Naive thymus-derived CD4-positive, alpha-beta T cell (primary cell): ENCODE results near the gene SLC4A7. TPM values are rescaled to one million over a fixed set of nuclear protein-coding genes. Genes with fewer than 3 reads are reported as not detected.
"Not testable (repeated sequence)": the region's sequence is repeated elsewhere in the genome, so short reads cannot be mapped to it uniquely, and the experiment has no call there.

Source experiments
- ATAC-seq: fragments of 150-1000 bp; cut with Tn5 transposase; 2 replicates; pipeline ENCODE4 v1.10.0; 2021; ENCODE audit warnings: mild to moderate bottlenecking, moderate library complexity
- CTCF ChIA-PET: fragments of 350-600 bp; sonication (Branson Sonifier 250); formaldehyde crosslinking; loops from one replicate; lab custom pipeline; 2021; ENCODE audit warnings: antibody characterized with exemption; lab: Charles Lee
- POLR2A ChIA-PET: fragments of 350-600 bp; sonication (Branson Sonifier 250); formaldehyde crosslinking; loops from one replicate; lab custom pipeline; 2021; ENCODE audit warnings: antibody characterized with exemption, inconsistent platforms; lab: Charles Lee
- DNase-seq, 9 donors: peaks; one replicate each; pipeline versions ENCODE4 v3.0.0 to v3.0.0-alpha.2; 2020 to 2022; ENCODE audit warnings: mixed read lengths in 1 of 9
- H3K27ac ChIP-seq: one replicate; pipeline ENCODE4 v1.7.0; 2013; ENCODE audit warnings: mild to moderate bottlenecking, low read depth, low read length, moderate library complexity
- H3K27me3 ChIP-seq, 2 donors: one replicate each; pipeline ENCODE4 v1.7.0; 2013; ENCODE audit warnings: low read length in 2 of 2, mild to moderate bottlenecking in 2 of 2, moderate library complexity in 2 of 2; ENCODE audit not compliant: control insufficient read depth in 2 of 2, insufficient read depth in 2 of 2
- H3K36me3 ChIP-seq, 3 experiments: 1 replicate in 2 of 3; 2 replicates in 1 of 3; pipeline ENCODE4 v1.7.0; 2013; ENCODE audit warnings: low read length in 3 of 3, mild to moderate bottlenecking in 3 of 3, moderate library complexity in 1 of 3; ENCODE audit not compliant: insufficient read depth in 3 of 3, control insufficient read depth in 2 of 3
- H3K4me1 ChIP-seq, 2 donors: one replicate each; pipeline ENCODE4 v1.7.0; 2013; ENCODE audit warnings: low read length in 2 of 2, mild to moderate bottlenecking in 2 of 2, moderate library complexity in 1 of 2; ENCODE audit not compliant: control insufficient read depth in 2 of 2, insufficient read depth in 2 of 2
- H3K4me3 ChIP-seq: 2 replicates; pipeline ENCODE4 v1.7.0; 2013; ENCODE audit warnings: mild to moderate bottlenecking, low read length
- H3K9me3 ChIP-seq, 3 experiments: 1 replicate in 2 of 3; 2 replicates in 1 of 3; pipeline ENCODE4 v1.7.0; 2013; ENCODE audit warnings: low read length in 3 of 3; ENCODE audit not compliant: control insufficient read depth in 2 of 3
- H3K27ac Mint-ChIP-seq, 9 donors: one replicate each; pipeline ENCODE4 v1.8.0; 2020 to 2022; ENCODE audit warnings: mixed read lengths in 9 of 9, mild to moderate bottlenecking in 8 of 9, moderate library complexity in 5 of 9, inconsistent platforms in 2 of 9
- H3K27me3 Mint-ChIP-seq, 5 donors: one replicate each; pipeline ENCODE4 v1.8.0; 2021 to 2022; ENCODE audit warnings: mixed read lengths in 5 of 5, mild to moderate bottlenecking in 1 of 5
- H3K36me3 Mint-ChIP-seq, 5 donors: one replicate each; pipeline ENCODE4 v1.8.0; 2020 to 2022; ENCODE audit warnings: mixed read lengths in 5 of 5, mild to moderate bottlenecking in 3 of 5, inconsistent platforms in 1 of 5
- H3K4me1 Mint-ChIP-seq, 7 donors: one replicate each; pipeline ENCODE4 v1.8.0; 2020 to 2022; ENCODE audit warnings: mixed read lengths in 7 of 7, mild to moderate bottlenecking in 3 of 7, inconsistent platforms in 1 of 7
- H3K4me3 Mint-ChIP-seq, 10 donors: one replicate each; pipeline ENCODE4 v1.8.0; 2020 to 2022; ENCODE audit warnings: mild to moderate bottlenecking in 10 of 10, mixed read lengths in 10 of 10, moderate library complexity in 6 of 10, inconsistent platforms in 2 of 10
- H3K9me3 Mint-ChIP-seq, 11 donors: one replicate each; pipeline ENCODE4 v1.8.0; 2020 to 2022; ENCODE audit warnings: mixed read lengths in 11 of 11, mild to moderate bottlenecking in 4 of 11, inconsistent platforms in 1 of 11, moderate library complexity in 1 of 11
- intact Hi-C, 2 donors: fragments of 100-400 bp; cut with micrococcal nuclease; formaldehyde crosslinking; loops; one replicate each; pipeline ENCODE4 v1.15.1; 2023
- polyA plus RNA-seq, 2 donors: library from polyadenylated mRNA; unstranded; fragments of 300-500 nt; fragmentation: Illumina TruSeq; gene quantifications; one replicate each; pipeline ENCODE4 v1.2.3, GENCODE V29; 2021
- total RNA-seq, 6 experiments: library from RNA in 5 of 6; stranded (reverse) in 5 of 6; gene quantifications; 1 replicate in 5 of 6; 2 replicates in 1 of 6; pipeline ENCODE4 v1.2.3 and lab custom pipeline; 2021 to 2026

The SLC4A7 gene
- total and polyA plus RNA-seq, 7 experiments from 2014 or later, result 9.3 to 69.1 (median 38.4) TPM

DNA sequence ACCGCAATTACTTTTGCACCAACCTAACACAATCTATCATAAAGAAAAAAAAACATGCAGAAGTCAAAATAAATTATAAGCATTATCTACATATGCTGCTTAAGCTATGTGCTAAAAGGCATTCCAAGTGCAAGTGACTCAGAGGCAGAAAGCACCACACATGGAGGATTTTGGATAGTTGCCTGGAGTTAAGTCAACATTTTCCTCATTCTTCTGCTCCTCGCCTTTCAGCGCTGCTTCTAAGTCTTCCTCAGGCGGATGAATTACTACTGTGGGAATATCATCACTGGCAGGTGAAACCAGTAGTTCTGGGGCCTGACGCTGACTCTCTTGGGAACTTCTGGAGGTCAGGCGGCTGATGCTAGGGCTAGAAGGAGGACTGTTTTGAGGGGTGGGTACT is 53.1 kb downstream of the SLC4A7 start:
- H3K4me1 Mint-ChIP-seq, result peaks cover 0 to 6% (median 0%) of the 10 kb centered on the region in 7 donors
- intact Hi-C loops, result no loop called here
- no peak overlapping the region for H3K4me3 Mint-ChIP-seq
- POLR2A ChIA-PET, result interaction anchor here (0.6 kb wide), 1 partner anchor 44 kb away, joined by 3 read pairs; no protein-coding TSS in a partner anchor
- peaks cover 18 to 55% (median 41%) of the 10 kb centered on the region in 5 donors for H3K36me3 Mint-ChIP-seq
- no peaks in the 10 kb centered on the region for H3K9me3 ChIP-seq
- no peaks in the 10 kb centered on the region for H3K4me1 ChIP-seq
- H3K27me3 ChIP-seq, result no peaks in the 10 kb centered on the region
- H3K4me3 ChIP-seq, result no peak overlapping the region
- H3K27ac Mint-ChIP-seq, result no peak overlapping the region
- CTCF ChIA-PET, result no interaction called here
- H3K27me3 Mint-ChIP-seq, result no peaks in the 10 kb centered on the region
- H3K36me3 ChIP-seq, result peaks cover 8 to 35% (median 20%) of the 10 kb centered on the region in 3 experiments
- DNase-seq, result no peak
- no peak for ATAC-seq
- H3K27ac ChIP-seq, result no peak overlapping the region
- peaks cover 0 to 2% (median 0%) of the 10 kb centered on the region in 11 donors for H3K9me3 Mint-ChIP-seq

DNA sequence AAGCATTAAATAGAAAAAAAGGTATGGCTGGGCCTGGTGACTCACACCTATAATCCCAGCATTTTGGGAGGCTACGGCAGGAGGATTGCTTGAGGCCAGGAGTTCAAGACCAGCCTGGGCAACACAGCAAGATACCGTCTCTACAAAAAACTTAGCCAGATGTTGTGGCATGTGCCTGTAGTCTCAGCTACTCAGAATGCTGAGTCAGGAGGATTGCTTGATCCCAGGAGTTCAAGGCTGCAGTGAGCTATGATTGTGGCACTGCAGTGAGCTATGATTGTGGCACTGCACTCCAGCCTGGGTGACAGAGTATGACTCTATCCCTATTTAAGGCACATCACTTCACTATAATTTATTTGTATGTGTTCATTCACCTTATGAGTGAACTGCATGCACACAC is 54.3 kb downstream of the SLC4A7 start:
- ATAC-seq, result no peak
- Histone ChIP-seq H3K36me3 (peaks cover 8 to 27% (median 16%) of the 10 kb centered on the region in 3 experiments), H3K4me3 (no peak overlapping the region), H3K4me1 (no peaks in the 10 kb centered on the region), H3K9me3 (no peaks in the 10 kb centered on the region), H3K27ac (no peak overlapping the region), H3K27me3 (no peaks in the 10 kb centered on the region)
- Mint-ChIP-seq H3K36me3 (peaks cover 8 to 44% (median 35%) of the 10 kb centered on the region in 5 donors), H3K4me3 (no peak overlapping the region), H3K9me3 (peaks cover 0 to 2% (median 0%) of the 10 kb centered on the region in 11 donors), H3K4me1 (peaks cover 0 to 6% (median 0%) of the 10 kb centered on the region in 7 donors), H3K27ac (peak overlapping the region in 1 of 9 donors; percentile 16), H3K27me3 (no peaks in the 10 kb centered on the region)
- ChIA-PET POLR2A (no interaction called here), CTCF (interaction anchor here (0.6 kb wide), 1 partner anchor 61 kb away, joined by 4 read pairs; no protein-coding TSS in a partner anchor)
- intact Hi-C loops, result no loop called here
- no peak for DNase-seq

- H3K9me3 ChIP-seq, result no peaks in the 10 kb centered on the region
- H3K36me3 ChIP-seq, result peaks cover 9 to 23% (median 16%) of the 10 kb centered on the region in 3 experiments
- no peak for DNase-seq
- no peak overlapping the region for H3K27ac ChIP-seq
- CTCF ChIA-PET, result no interaction called here
- ATAC-seq, result no peak
- H3K4me1 ChIP-seq, result no peaks in the 10 kb centered on the region
- no peaks in the 10 kb centered on the region for H3K27me3 ChIP-seq
- H3K36me3 Mint-ChIP-seq, result peaks cover 4 to 42% (median 31%) of the 10 kb centered on the region in 5 donors
- no peak overlapping the region for H3K4me3 Mint-ChIP-seq
- H3K4me3 ChIP-seq, result no peak overlapping the region
- no peaks in the 10 kb centered on the region for H3K27me3 Mint-ChIP-seq
- POLR2A ChIA-PET, result no interaction called here
- intact Hi-C loops, result no loop called here
- H3K27ac Mint-ChIP-seq, result no peak overlapping the region
- peaks cover 0 to 9% (median 0%) of the 10 kb centered on the region in 7 donors for H3K4me1 Mint-ChIP-seq
- peaks cover 0 to 2% (median 0%) of the 10 kb centered on the region in 11 donors for H3K9me3 Mint-ChIP-seq
These were observed 55.7 kb downstream of the SLC4A7 start for GRCh38 chr3:27428446-27428845.

GRCh38 chr3:27426926-27427325 is 57.3 kb downstream of the SLC4A7 start:
- Mint-ChIP-seq H3K27ac (no peak overlapping the region), H3K4me3 (no peak overlapping the region), H3K27me3 (no peaks in the 10 kb centered on the region), H3K4me1 (peaks cover 0 to 9% (median 0%) of the 10 kb centered on the region in 7 donors), H3K36me3 (peaks cover 4 to 37% (median 21%) of the 10 kb centered on the region in 5 donors), H3K9me3 (peaks cover 0 to 2% (median 0%) of the 10 kb centered on the region in 11 donors)
- Histone ChIP-seq H3K27me3 (no peaks in the 10 kb centered on the region), H3K27ac (no peak overlapping the region), H3K9me3 (no peaks in the 10 kb centered on the region), H3K36me3 (peaks cover 6 to 16% (median 7%) of the 10 kb centered on the region in 3 experiments), H3K4me3 (no peak overlapping the region), H3K4me1 (no peaks in the 10 kb centered on the region)
- POLR2A ChIA-PET, result no interaction called here
- ATAC-seq, result no peak
- intact Hi-C loops, result no loop called here
- DNase-seq, result no peak
- CTCF ChIA-PET, result no interaction called here

DNA sequence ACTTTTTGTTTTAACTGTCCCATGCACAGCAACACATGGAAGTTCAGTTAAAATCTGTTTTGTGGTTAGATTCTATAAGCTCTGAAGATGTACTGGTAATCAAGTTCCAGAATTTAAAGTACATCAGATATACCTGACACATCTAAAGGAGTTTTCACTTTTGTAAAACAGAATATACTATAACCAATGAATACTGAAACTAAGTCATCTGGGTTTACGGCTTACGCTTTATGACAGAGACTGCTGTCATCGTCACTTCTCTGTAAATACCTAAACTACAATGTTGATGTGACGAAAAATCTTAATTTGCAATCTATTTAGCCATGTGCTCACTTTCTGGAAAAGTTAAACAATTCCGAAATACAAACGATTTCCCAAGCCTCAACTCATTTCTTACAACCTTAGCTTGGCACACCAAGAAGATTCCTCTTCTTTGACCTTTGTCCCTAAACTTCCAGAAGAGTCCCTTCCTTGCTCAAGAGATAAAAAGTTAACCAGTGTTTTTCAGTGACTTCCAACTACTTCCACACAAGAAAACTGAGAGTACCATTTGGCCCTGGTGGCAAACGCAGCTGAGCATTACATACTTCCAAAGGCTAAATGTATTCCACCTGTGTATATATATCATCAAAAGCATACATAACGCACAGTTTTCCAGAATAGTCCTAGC is 58.2 kb downstream of the SLC4A7 start:
- CTCF ChIA-PET, result no interaction called here
- ATAC-seq, result no peak

DNA sequence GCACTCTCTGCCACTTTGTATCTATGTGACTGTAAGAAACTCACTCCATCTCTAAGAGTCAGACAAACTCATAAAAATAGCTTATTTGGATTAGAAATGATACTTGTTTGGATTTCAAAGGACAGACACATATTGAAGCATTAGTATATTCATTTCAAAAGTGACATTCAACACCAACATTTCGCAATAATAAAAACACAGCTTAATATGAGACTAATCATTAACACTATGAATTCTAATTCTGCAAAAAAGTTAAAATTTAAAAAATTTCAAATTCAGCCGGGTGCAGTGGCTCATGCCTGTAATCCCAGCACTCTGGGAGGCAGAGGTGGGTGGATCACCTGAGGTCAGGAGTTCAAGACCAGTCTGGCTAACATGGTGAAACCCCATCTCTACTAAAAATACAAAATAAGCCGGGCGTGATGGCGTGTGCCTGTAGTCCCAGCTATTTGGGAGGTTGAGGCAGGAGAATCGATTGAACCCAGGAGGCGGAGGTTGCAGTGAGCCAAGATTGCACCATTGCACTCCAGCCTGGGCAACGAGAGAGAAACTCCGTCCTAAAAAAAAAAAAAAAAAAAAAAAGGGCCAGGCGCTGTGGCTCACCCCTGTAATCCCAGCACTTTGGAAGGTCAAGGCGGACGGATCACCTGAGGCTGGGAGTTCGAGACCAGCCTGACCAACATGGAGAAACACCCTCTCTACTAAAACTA is 59.2 kb downstream of the SLC4A7 start:
- intact Hi-C loops, result loop anchor here (5.0 kb wide), 2 partner anchors 32 to 38 kb away; no protein-coding TSS in a partner anchor
- H3K4me1 Mint-ChIP-seq, H3K27ac Mint-ChIP-seq, ATAC-seq, POLR2A ChIA-PET, H3K27me3 ChIP-seq, H3K9me3 Mint-ChIP-seq, H3K4me1 ChIP-seq, H3K4me3 ChIP-seq, DNase-seq, H3K4me3 Mint-ChIP-seq, H3K27ac ChIP-seq, CTCF ChIA-PET, H3K27me3 Mint-ChIP-seq, H3K9me3 ChIP-seq: not testable (repeated sequence)
- H3K36me3 ChIP-seq, result peaks cover 7 to 13% (median 7%) of the 10 kb centered on the region in 3 experiments
- H3K36me3 Mint-ChIP-seq, result peaks cover 0 to 34% (median 21%) of the 10 kb centered on the region in 5 donors

More for the DNA sequence above, 58.2 kb downstream of the SLC4A7 start:
- H3K27ac ChIP-seq, result no peak overlapping the region
- H3K4me3 ChIP-seq, result no peak overlapping the region
- no peaks in the 10 kb centered on the region for H3K27me3 ChIP-seq
- intact Hi-C loops, result no loop called here
- DNase-seq, result no peak
- H3K9me3 ChIP-seq, result no peaks in the 10 kb centered on the region
- no peak overlapping the region for H3K4me3 Mint-ChIP-seq
- H3K4me1 ChIP-seq, result no peaks in the 10 kb centered on the region
- H3K27ac Mint-ChIP-seq, result no peak overlapping the region
- H3K36me3 ChIP-seq, result peaks cover 3 to 13% (median 7%) of the 10 kb centered on the region in 3 experiments
- peaks cover 0 to 6% (median 0%) of the 10 kb centered on the region in 7 donors for H3K4me1 Mint-ChIP-seq
- POLR2A ChIA-PET, result no interaction called here
- no peaks in the 10 kb centered on the region for H3K27me3 Mint-ChIP-seq
- H3K36me3 Mint-ChIP-seq, result peaks cover 0 to 31% (median 15%) of the 10 kb centered on the region in 5 donors
- peaks cover 0 to 2% (median 0%) of the 10 kb centered on the region in 11 donors for H3K9me3 Mint-ChIP-seq
